Measurements from ENCODE around the gene IMPA2. TPM values are rescaled to one million over a fixed set of nuclear protein-coding genes. Genes with fewer than 3 reads are reported as not detected.
A peak's percentile ranks its signal among the peaks of the same experiment; 100 is the strongest.
"Not testable (repeated sequence)": the region's sequence is repeated elsewhere in the genome, so short reads cannot be mapped to it uniquely, and the experiment has no call there.

Gene IMPA2
- total RNA-seq, 2 experiments from 2014 or later = 1.7 to 2.5 TPM

DNA sequence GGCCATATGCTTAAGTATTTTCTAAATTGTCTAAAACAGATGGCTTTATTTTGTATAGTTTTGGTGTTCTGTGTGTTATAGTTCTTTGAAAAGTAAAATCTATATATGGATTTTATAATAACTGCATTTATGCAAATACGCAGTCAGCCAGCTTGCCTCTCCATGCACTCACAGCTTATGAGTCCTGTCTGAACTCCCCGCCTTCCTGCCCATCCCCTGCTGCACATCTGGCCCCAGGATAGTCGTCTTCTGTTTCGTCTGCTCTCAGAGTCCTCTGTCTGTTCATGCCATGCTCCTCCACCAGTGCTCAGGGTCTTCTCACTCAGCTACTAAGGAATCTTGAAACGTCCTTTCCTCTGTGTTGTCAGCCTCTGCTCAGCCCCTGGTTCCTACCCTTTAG lies 84.1 kb downstream of the IMPA2 start:
- ChIA-PET CTCF (no interaction called here), POLR2A (no interaction called here)
- Histone ChIP-seq H3K27ac (ENCODE audit: low read depth in 1 of 2, low read length in 2 of 2) (no peak overlapping the region), H3K36me3 (ENCODE audit: insufficient read depth, low read length) (no peaks in the 10 kb centered on the region), H3K27me3 (ENCODE audit: control insufficient read depth in 1 of 2, insufficient read depth in 2 of 2, low read length in 2 of 2) (peaks cover 0 to 3% of the 10 kb centered on the region in 2 experiments), H3K4me3 (ENCODE audit: low read length) (no peak overlapping the region), H3K4me1 (ENCODE audit: insufficient read depth, low read length) (no peaks in the 10 kb centered on the region), H3K9me3 (ENCODE audit: control insufficient read depth in 1 of 2, insufficient read depth in 1 of 2, low read length in 2 of 2) (peaks cover 0 to 9% of the 10 kb centered on the region in 2 experiments)
- Mint-ChIP-seq H3K27me3 (peaks cover 15% of the 10 kb centered on the region), H3K27ac (no peak overlapping the region), H3K4me1 (ENCODE audit: low read depth) (no peaks in the 10 kb centered on the region), H3K9me3 (no peaks in the 10 kb centered on the region), H3K4me3 (no peak overlapping the region), H3K36me3 (ENCODE audit: low read depth) (no peaks in the 10 kb centered on the region)
- no peak for ATAC-seq (ENCODE audit: poor library complexity)
- intact Hi-C loops (cut with DNase I, micrococcal nuclease) = no loop called here
- DNase-seq = no peak
- TF ChIP-seq CTCF (IDR thresholded peaks at IDR 0.05) = no peak

DNA sequence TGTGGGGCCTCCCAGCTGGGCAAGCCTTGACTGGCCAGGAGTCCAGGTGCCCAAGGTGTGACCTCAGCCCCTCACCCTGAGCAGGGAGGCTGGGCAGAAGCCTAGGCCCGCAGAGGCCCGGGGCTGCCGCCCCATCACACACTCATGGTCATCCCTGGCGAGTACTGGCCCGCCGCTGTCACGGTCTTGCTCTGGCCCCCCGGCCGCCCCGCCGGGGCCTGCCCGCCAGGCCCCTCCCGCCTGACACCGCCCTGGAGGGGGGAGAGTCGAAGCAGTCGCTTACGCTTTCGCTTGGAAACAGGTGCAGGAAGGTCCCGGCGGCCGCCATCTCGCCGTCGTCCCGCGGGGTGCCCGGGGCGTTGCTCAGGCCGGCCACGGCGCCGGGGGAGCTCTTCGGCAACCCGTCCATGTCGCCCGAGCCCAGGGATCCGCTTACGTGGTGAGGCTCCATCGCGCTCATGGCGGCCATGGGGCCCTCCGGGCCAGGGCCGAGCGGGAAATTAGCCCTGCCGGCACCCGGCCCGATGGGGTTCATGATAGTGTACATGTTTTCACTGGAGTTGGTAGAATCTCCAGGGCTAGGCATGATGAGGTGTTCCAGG lies 85.7 kb downstream of the IMPA2 start:
- POLR2A ChIA-PET = no interaction called here
- no peak overlapping the region for H3K4me3 Mint-ChIP-seq
- Histone ChIP-seq H3K27me3 (ENCODE audit: control insufficient read depth in 1 of 2, insufficient read depth in 2 of 2, low read length in 2 of 2) (peaks cover 0 to 3% of the 10 kb centered on the region in 2 experiments), H3K4me3 (ENCODE audit: low read length) (no peak overlapping the region), H3K36me3 (ENCODE audit: insufficient read depth, low read length) (no peaks in the 10 kb centered on the region), H3K9me3 (ENCODE audit: control insufficient read depth in 1 of 2, insufficient read depth in 1 of 2, low read length in 2 of 2) (peaks cover 0 to 9% of the 10 kb centered on the region in 2 experiments), H3K27ac (ENCODE audit: low read depth in 1 of 2, low read length in 2 of 2) (no peak overlapping the region), H3K4me1 (ENCODE audit: insufficient read depth, low read length) (no peaks in the 10 kb centered on the region)
- peaks cover 19% of the 10 kb centered on the region for H3K27me3 Mint-ChIP-seq
- CTCF ChIA-PET = no interaction called here
- peak in 1 of 14 experiments; percentile 17 for DNase-seq
- no peaks in the 10 kb centered on the region for H3K4me1 Mint-ChIP-seq (ENCODE audit: low read depth)
- H3K36me3 Mint-ChIP-seq (ENCODE audit: low read depth) = no peaks in the 10 kb centered on the region
- no peaks in the 10 kb centered on the region for H3K9me3 Mint-ChIP-seq
- no peak overlapping the region for H3K27ac Mint-ChIP-seq
- intact Hi-C loops (cut with DNase I, micrococcal nuclease) = no loop called here
- ATAC-seq (ENCODE audit: poor library complexity) = no peak
- TF ChIP-seq CTCF (IDR thresholded peaks at IDR 0.05) = no peak

GRCh38 chr18:12067671-12068070 lies 86.4 kb downstream of the IMPA2 start:
- ATAC-seq (ENCODE audit: poor library complexity) (no peak), DNase-seq (peak in 1 of 14 experiments; percentile 10)
- Histone ChIP-seq H3K9me3 (ENCODE audit: control insufficient read depth in 1 of 2, insufficient read depth in 1 of 2, low read length in 2 of 2) (peaks cover 0 to 9% of the 10 kb centered on the region in 2 experiments), H3K36me3 (ENCODE audit: insufficient read depth, low read length) (no peaks in the 10 kb centered on the region), H3K4me1 (ENCODE audit: insufficient read depth, low read length) (no peaks in the 10 kb centered on the region), H3K27me3 (ENCODE audit: control insufficient read depth in 1 of 2, insufficient read depth in 2 of 2, low read length in 2 of 2) (peaks cover 0 to 3% of the 10 kb centered on the region in 2 experiments), H3K27ac (ENCODE audit: low read depth in 1 of 2, low read length in 2 of 2) (no peak overlapping the region), H3K4me3 (ENCODE audit: low read length) (no peak overlapping the region)
- H3K9me3 Mint-ChIP-seq = no peaks in the 10 kb centered on the region
- H3K27me3 Mint-ChIP-seq = peaks cover 19% of the 10 kb centered on the region
- POLR2A ChIA-PET = no interaction called here
- intact Hi-C loops (cut with DNase I, micrococcal nuclease) = no loop called here
- no peak overlapping the region for H3K4me3 Mint-ChIP-seq
- no peak for TF ChIP-seq CTCF (IDR thresholded peaks at IDR 0.05)
- CTCF ChIA-PET = no interaction called here
- H3K27ac Mint-ChIP-seq = no peak overlapping the region
- no peaks in the 10 kb centered on the region for H3K4me1 Mint-ChIP-seq (ENCODE audit: low read depth)
- H3K36me3 Mint-ChIP-seq (ENCODE audit: low read depth) = no peaks in the 10 kb centered on the region

DNA sequence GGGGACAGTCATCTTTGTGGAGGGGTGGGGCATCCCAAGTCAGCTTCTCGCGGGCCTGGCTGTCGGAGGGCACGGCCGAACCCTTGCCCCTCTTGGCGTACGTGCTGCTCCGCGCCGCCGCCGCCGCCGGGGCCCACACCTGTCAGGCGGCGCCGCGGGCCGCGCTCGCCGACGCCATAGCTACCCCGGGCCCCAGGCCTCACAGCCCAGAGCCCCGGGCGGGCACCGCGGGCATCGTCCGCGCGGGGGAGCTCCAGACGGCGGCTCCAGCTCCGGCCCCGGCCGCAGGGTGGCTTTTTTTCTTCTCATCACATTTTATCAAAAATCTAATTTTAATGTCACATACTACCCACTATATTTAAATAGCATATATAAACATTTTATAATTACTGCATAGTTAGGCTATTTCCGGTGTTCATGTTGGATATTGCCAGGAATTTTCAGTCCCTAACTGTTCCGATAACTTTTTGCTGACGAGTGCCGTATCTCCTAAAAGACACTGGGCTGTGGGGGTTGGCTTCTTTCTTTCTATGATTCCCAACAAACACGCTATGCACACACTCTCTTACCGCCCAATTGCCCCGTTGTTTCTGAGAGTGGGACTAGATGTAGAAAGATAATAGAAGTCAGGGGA lies 87.1 kb downstream of the IMPA2 start:
- peak in 1 of 14 experiments; percentile 3 for DNase-seq
- H3K9me3 ChIP-seq (ENCODE audit: control insufficient read depth in 1 of 2, insufficient read depth in 1 of 2, low read length in 2 of 2); H3K4me3 Mint-ChIP-seq; H3K4me3 ChIP-seq (ENCODE audit: low read length); H3K9me3 Mint-ChIP-seq; H3K27ac ChIP-seq (ENCODE audit: low read depth in 1 of 2, low read length in 2 of 2); H3K36me3 ChIP-seq (ENCODE audit: insufficient read depth, low read length); H3K36me3 Mint-ChIP-seq (ENCODE audit: low read depth); intact Hi-C loops (cut with DNase I, micrococcal nuclease); H3K4me1 Mint-ChIP-seq (ENCODE audit: low read depth); H3K27me3 ChIP-seq (ENCODE audit: control insufficient read depth in 1 of 2, insufficient read depth in 2 of 2, low read length in 2 of 2); H3K27ac Mint-ChIP-seq; POLR2A ChIA-PET; CTCF ChIA-PET; ATAC-seq (ENCODE audit: poor library complexity); H3K4me1 ChIP-seq (ENCODE audit: insufficient read depth, low read length): not testable (repeated sequence)
- H3K27me3 Mint-ChIP-seq = peaks cover 24% of the 10 kb centered on the region
